ENCODE measurements around the gene DNAH3.

The DNAH3 gene

DNA sequence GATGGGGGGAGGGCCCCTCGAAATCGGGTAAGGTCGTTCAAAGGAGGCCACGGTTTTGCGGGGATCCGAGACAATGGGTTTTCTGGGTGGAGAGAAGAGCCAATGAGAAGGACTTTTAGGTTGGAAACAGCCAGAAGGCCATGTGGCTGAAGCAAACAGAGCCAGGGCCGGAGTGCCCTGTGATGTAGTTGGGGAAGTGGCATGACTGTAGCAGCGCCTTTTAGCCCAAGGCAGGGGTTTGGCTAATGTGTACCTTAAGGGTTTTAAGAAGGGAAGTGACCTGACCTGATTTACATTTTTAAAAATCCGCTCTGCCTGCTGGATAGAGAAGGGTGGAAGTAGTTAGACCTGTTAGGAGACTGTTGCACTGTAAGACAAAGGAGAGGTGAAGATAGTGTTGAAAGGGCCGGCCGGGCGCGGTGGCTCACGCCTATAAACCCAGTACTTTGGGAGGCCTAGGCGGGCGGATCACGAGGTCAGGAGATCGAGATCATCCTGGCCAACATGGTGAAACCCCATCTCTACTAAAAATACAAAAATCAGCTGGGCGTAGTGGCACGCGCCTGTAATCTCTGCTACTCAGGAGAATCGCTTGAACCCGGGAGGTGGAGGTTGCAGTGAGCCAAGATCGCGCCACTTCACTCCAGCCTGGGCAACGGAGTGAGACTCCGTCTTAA is 249.1 kb downstream of the DNAH3 start:
- Histone ChIP-seq H3K27ac (ENCODE audit: low read depth, low read length) (peak overlapping the region; percentile 95), H3K4me1 (ENCODE audit: control insufficient read depth, insufficient read depth, low read length) (peaks cover 45% of the 10 kb centered on the region), H3K27me3 (ENCODE audit: control insufficient read depth, insufficient read depth, low read length) (no peaks in the 10 kb centered on the region), H3K9ac (ENCODE audit: low read length) (peak overlapping the region; percentile 53), H3K36me3 (ENCODE audit: control insufficient read depth, insufficient read depth, low read length) (no peaks in the 10 kb centered on the region), H3K4me3 (ENCODE audit: low read length) (peak overlapping the region; percentile 97)

DNA sequence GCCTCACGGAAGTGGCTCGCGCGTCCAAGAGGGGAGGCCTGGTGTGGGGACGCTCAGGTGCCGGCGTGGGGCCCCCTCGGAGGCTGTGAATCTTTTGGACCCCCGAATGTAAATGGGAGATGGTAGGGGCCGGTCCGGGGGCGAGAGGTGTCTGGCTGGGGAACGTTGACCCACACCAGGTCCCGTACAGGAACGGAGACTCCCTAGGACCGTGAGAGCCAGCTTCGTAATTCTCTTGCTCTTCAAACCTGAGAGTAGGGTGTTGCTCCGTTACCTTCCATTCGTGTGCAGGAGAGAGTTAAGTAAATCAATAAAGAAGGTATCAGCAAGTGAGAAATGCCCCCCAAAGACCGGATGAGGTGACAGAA is 249.6 kb downstream of the DNAH3 start:
- H3K4me3 ChIP-seq (ENCODE audit: low read length), result peak overlapping the region; percentile 97
- H3K4me1 ChIP-seq (ENCODE audit: control insufficient read depth, insufficient read depth, low read length), result peaks cover 40% of the 10 kb centered on the region

DNA sequence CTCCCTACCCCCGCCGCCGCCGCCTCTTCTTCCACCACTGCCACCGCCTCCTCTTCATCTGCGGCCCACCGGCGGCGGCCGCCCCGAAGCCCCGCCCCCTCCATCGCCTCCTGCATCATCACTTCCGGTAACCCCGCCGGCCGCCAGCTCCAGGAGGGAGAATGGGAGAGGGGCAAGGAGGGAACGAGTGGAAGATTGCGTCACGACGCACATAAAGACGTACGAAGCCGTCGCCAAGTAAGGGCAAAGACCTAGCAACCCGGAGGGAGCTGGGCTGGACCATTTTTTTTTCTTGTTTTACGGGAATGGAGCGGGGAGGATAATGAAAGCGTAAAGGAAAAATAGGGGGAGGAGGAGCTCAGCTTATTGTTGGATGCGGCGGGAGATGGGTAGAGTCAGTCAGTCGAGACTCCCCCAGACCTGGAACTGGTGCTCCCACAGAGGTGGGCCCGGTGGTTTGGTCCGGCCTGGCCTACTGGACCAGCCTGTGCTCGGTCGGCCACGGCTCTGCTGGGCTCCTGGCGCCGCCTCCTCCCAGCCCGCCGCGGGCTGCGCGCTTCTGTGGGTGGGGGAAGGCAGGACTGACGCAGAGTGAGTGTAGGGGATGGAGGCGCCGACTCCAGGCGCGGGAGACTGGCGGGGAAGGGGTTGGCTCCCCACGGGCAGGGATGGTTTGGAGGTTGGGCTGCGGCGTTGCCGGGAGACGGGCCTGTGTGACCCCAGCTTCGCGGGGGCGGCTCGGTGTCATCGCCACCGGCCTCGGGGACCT is 250.2 kb downstream of the DNAH3 start, which contains the start of the genes DCUN1D3 and LYRM1:
DCUN1D3 (minus strand) TSS at position 60 of the 769 bp plus-strand sequence. CDS start 37,820 bp downstream, outside the sequence.
LYRM1 (plus strand) TSS at position 473 of the 769 bp plus-strand sequence. CDS start 14,785 bp downstream, outside the sequence.
- peaks cover 34% of the 10 kb centered on the region for H3K4me1 ChIP-seq (ENCODE audit: control insufficient read depth, insufficient read depth, low read length)
- peak within 1 kb of the TSS; percentile 97 for H3K4me3 ChIP-seq (ENCODE audit: low read length)
- no peaks in the 10 kb centered on the region for H3K36me3 ChIP-seq (ENCODE audit: control insufficient read depth, insufficient read depth, low read length)
- H3K27ac ChIP-seq (ENCODE audit: low read depth, low read length), result peak within 1 kb of the TSS; percentile 95
- H3K27me3 ChIP-seq (ENCODE audit: control insufficient read depth, insufficient read depth, low read length), result no peaks in the 10 kb centered on the region
- peak within 1 kb of the TSS; percentile 53 for H3K9ac ChIP-seq (ENCODE audit: low read length)

More for the DNA sequence above, 249.6 kb downstream of the DNAH3 start:
- H3K9ac ChIP-seq (ENCODE audit: low read length), result peak overlapping the region; percentile 53
- H3K27me3 ChIP-seq (ENCODE audit: control insufficient read depth, insufficient read depth, low read length), result no peaks in the 10 kb centered on the region
- no peaks in the 10 kb centered on the region for H3K36me3 ChIP-seq (ENCODE audit: control insufficient read depth, insufficient read depth, low read length)
- H3K27ac ChIP-seq (ENCODE audit: low read depth, low read length), result peak overlapping the region; percentile 95

DNA sequence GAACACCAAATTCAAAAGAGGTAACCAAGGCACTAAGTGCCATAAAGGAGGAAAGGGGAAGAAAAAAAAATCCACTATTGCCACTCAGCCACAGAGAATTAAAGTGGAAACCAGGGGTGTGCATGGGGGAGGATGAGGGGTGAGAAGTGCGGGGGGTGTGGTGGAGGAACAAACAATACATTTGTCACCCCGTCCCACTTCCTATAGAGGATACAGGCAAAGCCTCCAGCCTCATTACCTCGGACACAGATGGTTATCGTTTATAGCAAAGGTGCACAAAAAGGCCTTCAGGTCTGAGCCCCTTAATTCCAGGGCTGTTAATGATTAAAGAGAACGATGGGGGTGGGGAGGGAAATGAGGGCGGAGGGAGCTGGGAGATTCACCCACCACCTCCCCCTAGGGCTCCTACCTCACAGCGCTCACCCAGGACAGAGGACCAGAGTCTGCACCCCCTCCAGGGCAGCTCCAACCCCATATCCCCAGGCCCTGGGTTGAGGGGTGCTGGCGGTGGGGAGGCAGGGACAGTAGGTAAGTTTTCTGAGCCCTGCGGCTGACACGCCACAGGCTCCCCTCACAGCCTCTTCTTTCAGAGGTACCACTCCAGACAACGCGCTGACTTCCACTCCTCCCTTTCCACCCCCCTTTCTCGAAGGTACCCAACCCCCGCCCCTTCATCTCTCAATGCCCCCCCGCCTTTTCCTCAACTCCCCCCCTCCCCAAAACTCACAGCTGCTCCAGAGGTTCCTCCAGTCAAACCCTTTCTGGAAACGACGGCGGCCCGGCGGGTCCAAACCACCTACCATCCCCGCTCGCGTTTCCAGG is 251.0 kb downstream of the DNAH3 start:
- H3K27ac ChIP-seq (ENCODE audit: low read depth, low read length), result peak overlapping the region; percentile 95
- no peaks in the 10 kb centered on the region for H3K36me3 ChIP-seq (ENCODE audit: control insufficient read depth, insufficient read depth, low read length)
- H3K27me3 ChIP-seq (ENCODE audit: control insufficient read depth, insufficient read depth, low read length), result no peaks in the 10 kb centered on the region
- H3K9ac ChIP-seq (ENCODE audit: low read length), result peak overlapping the region; percentile 25
- peaks cover 27% of the 10 kb centered on the region for H3K4me1 ChIP-seq (ENCODE audit: control insufficient read depth, insufficient read depth, low read length)
- H3K4me3 ChIP-seq (ENCODE audit: low read length), result peak overlapping the region; percentile 97

DNA sequence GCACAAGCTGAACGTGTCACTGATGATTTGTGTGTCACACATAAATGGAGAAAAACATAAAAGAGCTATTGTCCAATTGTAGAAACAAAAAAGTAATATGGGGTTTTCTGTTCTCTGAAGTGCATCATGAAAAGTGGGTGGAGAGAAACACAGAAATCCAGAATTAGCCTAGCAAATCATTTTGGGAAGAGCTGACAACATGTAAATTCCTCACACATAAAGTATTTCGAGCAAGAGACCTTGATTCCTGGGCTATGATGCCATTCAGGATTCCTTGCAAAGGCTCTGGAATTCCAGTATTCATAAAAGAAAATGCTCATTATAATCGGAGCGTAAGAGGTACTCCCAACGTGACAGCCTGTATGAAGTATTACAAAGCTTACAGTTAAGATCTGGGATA is 251.6 kb downstream of the DNAH3 start:
- Histone ChIP-seq H3K27ac (ENCODE audit: low read depth, low read length) (peak overlapping the region; percentile 95), H3K4me3 (ENCODE audit: low read length) (peak overlapping the region; percentile 97), H3K27me3 (ENCODE audit: control insufficient read depth, insufficient read depth, low read length) (no peaks in the 10 kb centered on the region), H3K4me1 (ENCODE audit: control insufficient read depth, insufficient read depth, low read length) (peaks cover 22% of the 10 kb centered on the region), H3K9ac (ENCODE audit: low read length) (no peak overlapping the region), H3K36me3 (ENCODE audit: control insufficient read depth, insufficient read depth, low read length) (no peaks in the 10 kb centered on the region)

DNA sequence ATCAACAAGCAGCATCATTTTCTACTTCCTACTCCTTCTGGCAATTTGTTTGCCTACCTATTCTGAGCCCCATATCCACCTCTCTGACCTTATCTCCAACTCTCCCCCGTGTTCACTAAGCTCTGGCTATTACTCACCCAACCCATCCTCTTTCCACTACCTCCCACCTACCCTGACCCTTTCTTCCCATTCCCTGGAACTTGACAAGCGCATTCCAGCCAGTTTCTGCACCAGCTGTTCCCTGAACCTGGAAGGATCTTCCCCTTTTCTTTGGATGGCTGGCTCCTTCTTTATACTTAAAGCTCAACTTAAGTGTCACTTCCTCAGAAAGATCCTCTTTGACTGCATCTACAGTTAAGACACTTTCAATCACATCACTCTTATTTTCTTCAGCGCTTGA is 252.7 kb downstream of the DNAH3 start:
- H3K9ac ChIP-seq (ENCODE audit: low read length), result no peak overlapping the region

DNA sequence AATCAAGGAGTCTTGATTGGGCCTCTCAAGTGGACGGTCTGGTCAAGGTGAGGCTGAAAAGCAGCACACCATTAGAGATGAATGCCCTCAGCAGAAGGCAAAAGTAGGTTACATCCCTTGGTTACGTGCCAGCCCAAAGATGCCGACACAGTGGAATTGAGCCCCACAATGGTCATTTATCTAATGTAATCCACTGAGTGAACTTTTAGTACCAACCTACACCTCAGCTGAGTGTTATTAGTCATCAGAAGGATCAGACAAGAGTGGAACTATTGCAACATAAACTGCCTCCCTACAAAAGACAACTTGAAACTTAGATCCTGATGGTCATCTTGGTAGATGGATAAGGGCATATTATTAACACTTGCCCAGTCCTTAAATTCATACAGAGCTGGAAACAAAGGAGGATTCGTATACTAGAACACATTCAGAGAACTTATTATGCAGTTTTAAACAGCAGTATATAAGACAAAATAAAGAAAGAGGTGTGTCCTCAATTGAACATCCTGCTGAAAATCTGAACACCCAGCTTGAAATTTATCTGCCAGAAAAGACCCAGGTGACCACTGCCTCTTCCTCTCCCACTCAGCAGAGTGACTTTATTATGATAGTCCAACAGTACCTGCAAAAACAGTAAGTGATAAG is 253.3 kb downstream of the DNAH3 start:
- no peaks in the 10 kb centered on the region for H3K36me3 ChIP-seq (ENCODE audit: control insufficient read depth, insufficient read depth, low read length)
- H3K4me1 ChIP-seq (ENCODE audit: control insufficient read depth, insufficient read depth, low read length), result peaks cover 14% of the 10 kb centered on the region
- H3K27me3 ChIP-seq (ENCODE audit: control insufficient read depth, insufficient read depth, low read length), result no peaks in the 10 kb centered on the region
- no peak overlapping the region for H3K9ac ChIP-seq (ENCODE audit: low read length)
- no peak overlapping the region for H3K27ac ChIP-seq (ENCODE audit: low read depth, low read length)
- H3K4me3 ChIP-seq (ENCODE audit: low read length), result no peak overlapping the region

More for the DNA sequence above, 252.7 kb downstream of the DNAH3 start:
- Histone ChIP-seq H3K27me3 (ENCODE audit: control insufficient read depth, insufficient read depth, low read length) (no peaks in the 10 kb centered on the region), H3K4me1 (ENCODE audit: control insufficient read depth, insufficient read depth, low read length) (peaks cover 14% of the 10 kb centered on the region), H3K36me3 (ENCODE audit: control insufficient read depth, insufficient read depth, low read length) (no peaks in the 10 kb centered on the region), H3K4me3 (ENCODE audit: low read length) (no peak overlapping the region), H3K27ac (ENCODE audit: low read depth, low read length) (no peak overlapping the region)

DNA sequence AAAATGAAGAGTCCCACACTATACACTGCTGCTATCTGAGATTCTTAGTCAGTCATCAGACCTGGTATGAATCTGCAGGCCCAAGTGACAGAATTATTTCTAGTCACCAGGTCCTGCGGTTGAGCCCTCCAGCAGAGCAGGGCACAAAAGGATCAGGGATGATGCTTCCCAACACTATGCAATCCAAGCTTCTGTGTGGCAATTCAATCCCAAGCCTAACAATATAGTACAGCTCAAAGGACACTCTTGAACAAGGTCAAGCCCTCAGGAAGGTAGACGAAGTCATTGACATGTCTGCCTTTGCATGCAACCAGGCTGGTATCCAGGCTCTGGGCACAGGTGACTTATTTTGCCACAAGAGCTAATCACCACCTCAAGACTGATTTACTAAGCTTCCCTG is 256.3 kb downstream of the DNAH3 start:
- Histone ChIP-seq H3K27ac (ENCODE audit: low read depth, low read length) (no peak overlapping the region), H3K36me3 (ENCODE audit: control insufficient read depth, insufficient read depth, low read length) (no peaks in the 10 kb centered on the region), H3K4me1 (ENCODE audit: control insufficient read depth, insufficient read depth, low read length) (peaks cover 8% of the 10 kb centered on the region), H3K4me3 (ENCODE audit: low read length) (no peak overlapping the region), H3K27me3 (ENCODE audit: control insufficient read depth, insufficient read depth, low read length) (no peaks in the 10 kb centered on the region), H3K9ac (ENCODE audit: low read length) (no peak overlapping the region)

DNA sequence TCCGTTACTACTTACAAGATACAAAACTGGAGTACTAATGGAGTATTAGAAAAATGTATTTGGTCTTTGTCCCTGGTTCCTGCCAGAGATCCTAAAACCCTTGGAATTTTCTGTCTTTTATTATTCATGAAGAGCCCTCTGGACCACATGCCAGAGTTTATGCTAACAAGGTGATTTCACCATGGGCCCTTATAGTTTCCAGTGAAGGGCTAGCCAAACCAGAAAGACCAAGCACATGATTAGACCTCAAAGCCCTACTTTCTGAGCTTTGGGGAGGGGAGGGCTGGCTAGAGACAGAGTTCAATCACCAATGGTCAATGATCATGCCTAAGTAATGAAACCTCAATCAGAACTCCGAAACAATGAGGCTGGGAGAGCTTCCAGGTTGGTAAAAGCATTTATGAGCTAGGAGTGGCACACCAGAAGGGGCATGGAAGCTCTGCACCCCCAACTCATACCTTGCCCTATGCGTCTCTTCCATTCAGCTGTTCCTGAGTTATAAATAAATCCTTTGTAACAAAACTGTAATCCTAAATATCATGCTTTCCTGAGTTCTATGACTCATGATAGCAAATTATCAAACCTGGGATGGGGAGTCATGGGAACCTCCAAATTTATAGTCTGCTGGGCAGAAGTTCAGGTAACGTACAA is 260.9 kb downstream of the DNAH3 start:
- Histone ChIP-seq H3K4me1 (ENCODE audit: control insufficient read depth, insufficient read depth, low read length) (peaks cover 3% of the 10 kb centered on the region), H3K27me3 (ENCODE audit: control insufficient read depth, insufficient read depth, low read length) (no peaks in the 10 kb centered on the region), H3K36me3 (ENCODE audit: control insufficient read depth, insufficient read depth, low read length) (no peaks in the 10 kb centered on the region), H3K27ac (ENCODE audit: low read depth, low read length) (no peak overlapping the region), H3K9ac (ENCODE audit: low read length) (no peak overlapping the region), H3K4me3 (ENCODE audit: low read length) (no peak overlapping the region)

DNA sequence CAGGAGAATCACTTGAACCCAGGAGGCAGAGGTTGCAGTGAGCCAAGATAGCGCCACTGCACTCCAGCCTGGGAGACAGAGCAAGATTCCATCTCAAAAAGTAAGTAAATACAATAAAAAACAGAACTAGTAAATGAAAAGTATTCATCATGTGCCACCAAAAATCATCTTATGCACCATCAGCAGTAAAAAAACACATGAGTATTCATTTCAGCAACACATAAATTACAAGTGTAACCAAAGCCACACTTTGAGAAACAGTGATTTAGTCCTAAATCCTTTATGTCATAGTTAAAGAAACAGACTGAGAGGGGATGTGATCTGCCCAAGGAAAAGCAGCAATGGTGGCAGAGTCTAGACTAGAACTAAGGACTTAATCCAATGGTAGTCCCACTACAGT is 263.4 kb downstream of the DNAH3 start:
- H3K4me3 ChIP-seq (ENCODE audit: low read length), result no peak overlapping the region
- peaks cover 5% of the 10 kb centered on the region for H3K4me1 ChIP-seq (ENCODE audit: control insufficient read depth, insufficient read depth, low read length)
- no peaks in the 10 kb centered on the region for H3K27me3 ChIP-seq (ENCODE audit: control insufficient read depth, insufficient read depth, low read length)
- H3K36me3 ChIP-seq (ENCODE audit: control insufficient read depth, insufficient read depth, low read length), result no peaks in the 10 kb centered on the region
- H3K27ac ChIP-seq (ENCODE audit: low read depth, low read length), result no peak overlapping the region
- no peak overlapping the region for H3K9ac ChIP-seq (ENCODE audit: low read length)

DNA sequence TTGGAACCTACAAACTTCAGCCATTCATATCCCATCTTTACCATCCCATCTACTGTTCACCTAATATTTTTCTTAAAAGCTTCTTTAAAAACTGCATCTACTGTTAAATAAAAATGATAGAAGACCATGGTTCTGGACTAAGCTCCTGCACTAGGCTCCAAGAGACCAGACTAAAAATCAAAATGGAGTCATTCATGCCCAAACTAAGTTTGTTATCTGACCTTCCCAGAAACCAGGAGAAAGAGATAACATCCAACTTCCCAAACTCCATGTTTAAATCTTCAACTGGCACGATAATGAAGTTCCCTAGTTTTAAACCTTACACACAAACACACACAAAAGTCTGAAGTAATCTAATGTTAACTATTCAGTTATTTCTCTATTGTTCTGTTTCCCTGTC is 264.3 kb downstream of the DNAH3 start:
- peaks cover 6% of the 10 kb centered on the region for H3K4me1 ChIP-seq (ENCODE audit: control insufficient read depth, insufficient read depth, low read length)
- no peak overlapping the region for H3K27ac ChIP-seq (ENCODE audit: low read depth, low read length)
- H3K36me3 ChIP-seq (ENCODE audit: control insufficient read depth, insufficient read depth, low read length), result no peaks in the 10 kb centered on the region

More for the DNA sequence above, 264.3 kb downstream of the DNAH3 start:
- no peaks in the 10 kb centered on the region for H3K27me3 ChIP-seq (ENCODE audit: control insufficient read depth, insufficient read depth, low read length)
- no peak overlapping the region for H3K9ac ChIP-seq (ENCODE audit: low read length)
- no peak overlapping the region for H3K4me3 ChIP-seq (ENCODE audit: low read length)

All from rectal smooth muscle tissue (tissue), 1 donor.